NB4 (cell line): ENCODE measurements around the gene ADAT1.
A peak's percentile ranks its signal among the peaks of the same experiment; 100 is the strongest.

Source experiments
- CTCF ChIP-seq: IDR thresholded peaks from one replicate; pipeline ENCODE4 v1.5.1; 2012; ENCODE audit warnings: low read depth, low read length
- MYC ChIP-seq: IDR thresholded peaks from 2 replicates; pipeline ENCODE4 v1.6.1; 2011; ENCODE audit warnings: low read depth, low read length
- POLR2A ChIP-seq: IDR thresholded peaks from 2 replicates; pipeline ENCODE4 v1.6.1; 2011; ENCODE audit warnings: mild to moderate bottlenecking; ENCODE audit not compliant: insufficient read length; ENCODE audit errors: extremely low read depth

- TF ChIP-seq CTCF (no peak), POLR2A (peak; percentile 13), MYC (no peak)
Measured at GRCh38 chr16:75556431-75556950, 66.6 kb downstream of the ADAT1 start.
